ENCODE measurements around the gene LTN1.

The LTN1 gene

DNA sequence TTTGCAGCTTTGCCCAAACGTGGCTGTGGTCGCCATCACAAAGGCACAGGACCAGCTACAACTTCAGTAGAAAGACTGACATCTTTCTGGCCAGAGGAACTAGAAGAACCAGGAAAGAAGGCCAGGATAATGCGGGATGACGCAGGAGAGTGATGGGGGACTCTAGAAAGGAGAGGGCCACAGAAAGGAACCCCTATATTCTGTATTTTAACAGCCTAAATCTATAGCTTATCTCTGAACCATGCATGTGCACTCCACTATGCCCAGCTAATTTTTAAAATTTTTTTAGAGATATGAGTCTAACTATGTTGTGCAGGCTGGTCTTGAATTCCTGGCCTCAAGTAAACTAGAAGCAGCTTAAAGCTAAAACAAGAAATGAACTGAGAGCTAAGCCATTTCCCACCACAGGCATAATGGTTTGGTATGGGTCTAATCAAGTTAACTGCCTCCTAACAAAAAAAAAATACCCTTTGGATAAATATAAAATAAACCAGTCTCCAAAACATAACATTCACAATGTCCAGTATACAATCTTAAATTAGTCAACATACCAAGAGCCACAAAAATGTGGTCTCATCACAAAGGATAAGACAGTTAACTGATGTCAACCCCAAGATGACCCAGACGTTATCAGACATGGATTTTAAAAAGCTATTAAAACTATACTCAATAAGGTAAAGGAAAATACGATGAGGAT is 18.0 kb downstream of the LTN1 start:
- Histone ChIP-seq H3K4me1 (ENCODE audit: control insufficient read depth, low read length) (no peaks in the 10 kb centered on the region), H3K79me2 (ENCODE audit: control insufficient read depth, low read length) (peaks cover 3% of the 10 kb centered on the region), H3K9me3 (ENCODE audit: control insufficient read depth, insufficient read depth, low read length) (no peaks in the 10 kb centered on the region), H3K4me2 (ENCODE audit: low read length) (no peak overlapping the region), H3F3A (ENCODE audit: control insufficient read depth, insufficient read depth) (no peaks in the 10 kb centered on the region), H3K36me3 (ENCODE audit: control insufficient read depth, low read length) (peaks cover 52% of the 10 kb centered on the region), H3K4me3 (ENCODE audit: low read length) (no peak overlapping the region), H3K27ac (ENCODE audit: low read depth, low read length) (no peak overlapping the region), H4K20me1 (ENCODE audit: control insufficient read depth, insufficient read depth, low read depth, low read length) (no peaks in the 10 kb centered on the region), H3K9me2 (replicated peaks; ENCODE audit: control insufficient read depth, low read length) (no peaks in the 10 kb centered on the region), H3K27me3 (ENCODE audit: control insufficient read depth, low read length) (no peaks in the 10 kb centered on the region)
- TF ChIP-seq, protein P1, sequence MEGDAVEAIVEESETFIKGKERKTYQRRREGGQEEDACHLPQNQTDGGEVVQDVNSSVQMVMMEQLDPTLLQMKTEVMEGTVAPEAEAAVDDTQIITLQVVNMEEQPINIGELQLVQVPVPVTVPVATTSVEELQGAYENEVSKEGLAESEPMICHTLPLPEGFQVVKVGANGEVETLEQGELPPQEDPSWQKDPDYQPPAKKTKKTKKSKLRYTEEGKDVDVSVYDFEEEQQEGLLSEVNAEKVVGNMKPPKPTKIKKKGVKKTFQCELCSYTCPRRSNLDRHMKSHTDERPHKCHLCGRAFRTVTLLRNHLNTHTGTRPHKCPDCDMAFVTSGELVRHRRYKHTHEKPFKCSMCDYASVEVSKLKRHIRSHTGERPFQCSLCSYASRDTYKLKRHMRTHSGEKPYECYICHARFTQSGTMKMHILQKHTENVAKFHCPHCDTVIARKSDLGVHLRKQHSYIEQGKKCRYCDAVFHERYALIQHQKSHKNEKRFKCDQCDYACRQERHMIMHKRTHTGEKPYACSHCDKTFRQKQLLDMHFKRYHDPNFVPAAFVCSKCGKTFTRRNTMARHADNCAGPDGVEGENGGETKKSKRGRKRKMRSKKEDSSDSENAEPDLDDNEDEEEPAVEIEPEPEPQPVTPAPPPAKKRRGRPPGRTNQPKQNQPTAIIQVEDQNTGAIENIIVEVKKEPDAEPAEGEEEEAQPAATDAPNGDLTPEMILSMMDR (IDR thresholded peaks at IDR 0.05; ENCODE audit: low read depth, low read length, poor library complexity, severe bottlenecking) = no peak
- no peak for TF ChIP-seq EZH2phosphoT487 (IDR thresholded peaks at IDR 0.05; ENCODE audit: borderline replicate concordance, low read length)

DNA sequence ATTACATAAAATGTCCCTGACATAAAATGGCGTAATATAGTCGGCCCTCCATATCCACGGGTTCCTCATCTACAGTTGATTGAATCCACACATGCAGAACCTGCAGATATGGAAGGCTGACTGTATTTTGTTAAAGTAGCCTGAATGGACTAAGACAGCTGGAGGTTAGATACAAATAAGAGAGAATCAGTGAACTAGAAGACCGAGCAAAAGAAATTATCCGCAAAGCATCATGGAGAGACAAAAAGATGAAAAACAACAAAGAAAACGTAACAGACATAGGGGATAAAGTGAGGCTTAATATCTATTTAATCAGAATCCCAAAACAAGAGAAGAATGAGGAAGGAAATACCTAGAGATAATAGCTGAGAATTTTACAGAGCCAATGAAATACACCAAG is 20.3 kb downstream of the LTN1 start:
- no peaks in the 10 kb centered on the region for H3K4me1 ChIP-seq (ENCODE audit: control insufficient read depth, low read length)
- no peaks in the 10 kb centered on the region for H3F3A ChIP-seq (ENCODE audit: control insufficient read depth, insufficient read depth)
- peaks cover 56% of the 10 kb centered on the region for H3K36me3 ChIP-seq (ENCODE audit: control insufficient read depth, low read length)

DNA sequence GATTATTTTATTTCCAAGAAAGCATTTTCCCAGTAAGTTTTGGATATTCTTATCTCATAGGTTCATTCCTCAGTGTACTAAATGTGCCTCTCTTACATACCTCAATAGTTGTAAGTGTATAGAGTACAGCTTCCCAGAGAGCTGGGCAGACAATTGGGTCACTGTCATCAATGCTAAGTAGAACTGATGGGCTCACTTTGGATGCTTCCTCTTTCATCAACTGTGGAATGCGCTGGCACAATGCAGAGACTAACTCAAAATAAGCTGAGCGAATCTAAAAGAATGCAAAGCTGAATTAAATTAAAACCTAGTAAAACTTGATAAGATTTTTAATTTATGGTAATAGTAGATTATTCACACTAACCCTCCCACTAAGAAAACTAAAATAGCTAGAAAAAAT is 21.5 kb downstream of the LTN1 start:
- Histone ChIP-seq H4K20me1 (ENCODE audit: control insufficient read depth, insufficient read depth, low read depth, low read length) (no peaks in the 10 kb centered on the region), H3K27me3 (ENCODE audit: control insufficient read depth, low read length) (no peaks in the 10 kb centered on the region), H3K36me3 (ENCODE audit: control insufficient read depth, low read length) (peaks cover 63% of the 10 kb centered on the region), H3F3A (ENCODE audit: control insufficient read depth, insufficient read depth) (no peaks in the 10 kb centered on the region), H3K4me1 (ENCODE audit: control insufficient read depth, low read length) (no peaks in the 10 kb centered on the region), H3K9me3 (ENCODE audit: control insufficient read depth, insufficient read depth, low read length) (no peaks in the 10 kb centered on the region), H3K9me2 (replicated peaks; ENCODE audit: control insufficient read depth, low read length) (no peaks in the 10 kb centered on the region), H3K4me3 (ENCODE audit: low read length) (no peak overlapping the region), H3K79me2 (ENCODE audit: control insufficient read depth, low read length) (peaks cover 3% of the 10 kb centered on the region), H3K27ac (ENCODE audit: low read depth, low read length) (no peak overlapping the region), H3K4me2 (ENCODE audit: low read length) (no peak overlapping the region)
- no peak for TF ChIP-seq EZH2phosphoT487 (IDR thresholded peaks at IDR 0.05; ENCODE audit: borderline replicate concordance, low read length)
- TF ChIP-seq, protein P1 (IDR thresholded peaks at IDR 0.05; ENCODE audit: low read depth, low read length, poor library complexity, severe bottlenecking) = no peak

More for the DNA sequence above, 20.3 kb downstream of the LTN1 start:
- no peaks in the 10 kb centered on the region for H3K9me2 ChIP-seq (replicated peaks; ENCODE audit: control insufficient read depth, low read length)
- no peak overlapping the region for H3K4me2 ChIP-seq (ENCODE audit: low read length)
- H3K27me3 ChIP-seq (ENCODE audit: control insufficient read depth, low read length) = no peaks in the 10 kb centered on the region
- H3K4me3 ChIP-seq (ENCODE audit: low read length) = no peak overlapping the region
- no peaks in the 10 kb centered on the region for H3K9me3 ChIP-seq (ENCODE audit: control insufficient read depth, insufficient read depth, low read length)
- no peak overlapping the region for H3K27ac ChIP-seq (ENCODE audit: low read depth, low read length)
- TF ChIP-seq, protein P1 (IDR thresholded peaks at IDR 0.05; ENCODE audit: low read depth, low read length, poor library complexity, severe bottlenecking) = no peak
- TF ChIP-seq EZH2phosphoT487 (IDR thresholded peaks at IDR 0.05; ENCODE audit: borderline replicate concordance, low read length) = no peak
- H3K79me2 ChIP-seq (ENCODE audit: control insufficient read depth, low read length) = peaks cover 3% of the 10 kb centered on the region
- no peaks in the 10 kb centered on the region for H4K20me1 ChIP-seq (ENCODE audit: control insufficient read depth, insufficient read depth, low read depth, low read length)
